HG03095 (cell line): ENCODE measurements around the gene INSYN2B.
"Not testable (repeated sequence)": the region's sequence is repeated elsewhere in the genome, so short reads cannot be mapped to it uniquely, and the experiment has no call there.

Source experiments
- ATAC-seq: cut with Tn5 transposase; IDR thresholded peaks from one replicate; pipeline ENCODE4 v1.9.1; 2021; ENCODE audit warnings: moderate library complexity; ENCODE audit not compliant: unreplicated experiment

INSYN2B gene

GRCh38 chr5:169860585-169860984 lies 119.7 kb downstream of the INSYN2B start:
- ATAC-seq, result no peak

GRCh38 chr5:169856571-169856970 lies 123.7 kb downstream of the INSYN2B start:
- no peak for ATAC-seq

- no peak for ATAC-seq
Observed at GRCh38 chr5:169851321-169851850, 128.9 kb downstream of the INSYN2B start.

- no peak for ATAC-seq
Observed at GRCh38 chr5:169850409-169850808, 129.9 kb downstream of the INSYN2B start.

GRCh38 chr5:169848792-169849191 lies 131.5 kb downstream of the INSYN2B start:
- no peak for ATAC-seq

- no peak for ATAC-seq
Observed at GRCh38 chr5:169848271-169848670, 132.0 kb downstream of the INSYN2B start.

- no peak for ATAC-seq
Observed at GRCh38 chr5:169847519-169847918, 132.8 kb downstream of the INSYN2B start.

GRCh38 chr5:169842699-169843098 lies 137.6 kb downstream of the INSYN2B start:
- ATAC-seq, result no peak

GRCh38 chr5:169840405-169840804 lies 139.9 kb downstream of the INSYN2B start:
- no peak for ATAC-seq

GRCh38 chr5:169838688-169839087 lies 141.6 kb downstream of the INSYN2B start:
- peak; percentile 92 for ATAC-seq

- no peak for ATAC-seq
Observed at GRCh38 chr5:169837686-169838085, 142.6 kb downstream of the INSYN2B start.

- no peak for ATAC-seq
Observed at GRCh38 chr5:169836835-169837536, 143.3 kb downstream of the INSYN2B start.

GRCh38 chr5:169834540-169834939 lies 145.8 kb downstream of the INSYN2B start:
- ATAC-seq, result not testable (repeated sequence)

GRCh38 chr5:169833681-169834292 lies 146.5 kb downstream of the INSYN2B start:
- not testable (repeated sequence) for ATAC-seq

- peak; percentile 45 for ATAC-seq
Observed at GRCh38 chr5:169832845-169833244, 147.4 kb downstream of the INSYN2B start.

GRCh38 chr5:169832304-169832703 lies 148.0 kb downstream of the INSYN2B start:
- peak; percentile 30 for ATAC-seq

GRCh38 chr5:169831331-169831730 lies 149.0 kb downstream of the INSYN2B start:
- no peak for ATAC-seq

- no peak for ATAC-seq
Observed at GRCh38 chr5:169828385-169828784, 151.9 kb downstream of the INSYN2B start.

GRCh38 chr5:169827769-169828168 lies 152.5 kb downstream of the INSYN2B start:
- no peak for ATAC-seq

GRCh38 chr5:169826618-169827017 lies 153.7 kb downstream of the INSYN2B start:
- no peak for ATAC-seq

GRCh38 chr5:169817031-169817430 lies 163.3 kb downstream of the INSYN2B start:
- no peak for ATAC-seq

GRCh38 chr5:169814522-169814921 lies 165.8 kb downstream of the INSYN2B start:
- ATAC-seq, result no peak
